K562 (cell line): ENCODE measurements around the gene MEF2D.

Experiments used
- KAT8 ChIP-seq: fragments of 450-650 bp; IDR thresholded peaks from 2 replicates; pipeline ENCODE4 v1.6.1; 2016; ENCODE audit warnings: low read depth, mild to moderate bottlenecking
- POLR2A ChIP-seq: fragments of 450-650 bp; conservative IDR thresholded peaks from 2 replicates; pipeline ENCODE4 v1.6.1; 2016

DNA sequence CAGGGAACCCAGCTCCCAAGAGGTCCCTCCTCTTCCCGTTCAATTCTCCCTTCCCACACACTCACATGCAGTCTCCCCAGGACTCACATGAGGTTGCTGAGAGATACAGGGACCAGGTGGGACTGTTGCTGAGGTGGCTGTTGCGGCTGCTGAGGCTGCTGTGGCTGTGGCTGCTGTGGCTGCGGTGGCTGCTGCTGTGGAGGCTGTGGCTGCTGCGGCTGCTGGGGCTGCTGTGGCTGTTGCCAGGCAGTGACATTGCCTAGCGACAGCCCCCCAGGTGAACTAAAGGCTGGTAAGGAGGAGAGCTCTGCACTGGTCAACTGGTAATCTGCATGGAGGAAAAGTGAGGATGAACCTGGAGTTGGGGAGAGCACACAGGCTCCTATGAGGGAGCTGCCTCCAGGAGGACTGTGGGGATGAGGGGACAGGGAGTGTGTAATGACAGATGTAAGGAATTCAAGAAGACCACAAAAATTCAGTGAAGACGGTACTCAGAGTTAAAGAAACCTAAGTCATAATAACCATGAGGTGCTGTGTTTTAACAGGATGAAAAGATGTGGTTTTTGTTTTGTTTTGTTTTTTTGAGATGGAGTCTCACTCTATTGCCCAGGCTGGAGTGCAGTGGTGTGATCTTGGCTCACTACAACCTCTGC is 31.8 kb downstream of the MEF2D start:
- TF ChIP-seq POLR2A = no peak
- TF ChIP-seq KAT8 = no peak
